ENCODE measurements around the gene INPP5A. TPM values are rescaled to one million over a fixed set of nuclear protein-coding genes. Genes with fewer than 3 reads are reported as not detected.

The INPP5A gene
- total RNA-seq, 1 donor from 2014 or later, result 29.5 TPM

GRCh38 chr10:132605390-132605789, 67.8 kb downstream of the INPP5A start:
- DNase-seq (ENCODE audit: low read depth) (no peak), FAIRE-seq (no peak)
- Histone ChIP-seq H3K4me3 (ENCODE audit: low read depth, low read length) (no peak overlapping the region), H3K36me3 (ENCODE audit: control insufficient read depth, insufficient read depth, low read length) (no peaks in the 10 kb centered on the region), H3K27me3 (ENCODE audit: control insufficient read depth, insufficient read depth, low read length) (no peaks in the 10 kb centered on the region)
- TF ChIP-seq, protein P1, sequence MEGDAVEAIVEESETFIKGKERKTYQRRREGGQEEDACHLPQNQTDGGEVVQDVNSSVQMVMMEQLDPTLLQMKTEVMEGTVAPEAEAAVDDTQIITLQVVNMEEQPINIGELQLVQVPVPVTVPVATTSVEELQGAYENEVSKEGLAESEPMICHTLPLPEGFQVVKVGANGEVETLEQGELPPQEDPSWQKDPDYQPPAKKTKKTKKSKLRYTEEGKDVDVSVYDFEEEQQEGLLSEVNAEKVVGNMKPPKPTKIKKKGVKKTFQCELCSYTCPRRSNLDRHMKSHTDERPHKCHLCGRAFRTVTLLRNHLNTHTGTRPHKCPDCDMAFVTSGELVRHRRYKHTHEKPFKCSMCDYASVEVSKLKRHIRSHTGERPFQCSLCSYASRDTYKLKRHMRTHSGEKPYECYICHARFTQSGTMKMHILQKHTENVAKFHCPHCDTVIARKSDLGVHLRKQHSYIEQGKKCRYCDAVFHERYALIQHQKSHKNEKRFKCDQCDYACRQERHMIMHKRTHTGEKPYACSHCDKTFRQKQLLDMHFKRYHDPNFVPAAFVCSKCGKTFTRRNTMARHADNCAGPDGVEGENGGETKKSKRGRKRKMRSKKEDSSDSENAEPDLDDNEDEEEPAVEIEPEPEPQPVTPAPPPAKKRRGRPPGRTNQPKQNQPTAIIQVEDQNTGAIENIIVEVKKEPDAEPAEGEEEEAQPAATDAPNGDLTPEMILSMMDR (IDR thresholded peaks at IDR 0.05; ENCODE audit: insufficient read depth, low read length, severe bottlenecking), result no peak

DNA sequence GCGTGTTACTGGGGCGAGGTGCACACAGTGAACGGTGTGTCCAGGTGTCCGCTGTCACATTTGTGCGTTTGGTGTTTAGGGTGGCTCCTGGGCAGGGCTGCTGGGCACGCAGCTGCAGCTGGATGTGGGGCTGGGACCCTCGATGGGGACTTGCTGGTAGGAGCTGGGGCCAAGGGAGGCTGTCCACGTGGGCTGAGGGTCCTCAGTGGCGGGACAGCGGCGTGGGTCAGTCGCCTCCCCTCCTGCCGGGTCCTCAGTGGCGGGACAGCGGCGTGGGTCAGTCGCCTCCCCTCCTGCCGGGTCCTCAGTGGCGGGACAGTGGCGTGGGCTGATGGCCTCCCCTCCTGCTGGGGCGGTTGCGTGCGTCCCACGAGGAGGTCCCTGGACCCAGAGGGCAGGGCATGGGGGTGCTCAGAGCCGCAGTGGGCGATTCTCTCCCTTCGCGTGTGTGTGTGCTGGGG, 68.5 kb downstream of the INPP5A start:
- DNase-seq (ENCODE audit: low read depth) (no peak), FAIRE-seq (no peak)
- Histone ChIP-seq H3K36me3 (ENCODE audit: control insufficient read depth, insufficient read depth, low read length) (no peaks in the 10 kb centered on the region), H3K27me3 (ENCODE audit: control insufficient read depth, insufficient read depth, low read length) (no peaks in the 10 kb centered on the region), H3K4me3 (ENCODE audit: low read depth, low read length) (no peak overlapping the region)
- TF ChIP-seq, protein P1 (IDR thresholded peaks at IDR 0.05; ENCODE audit: insufficient read depth, low read length, severe bottlenecking), result no peak

DNA sequence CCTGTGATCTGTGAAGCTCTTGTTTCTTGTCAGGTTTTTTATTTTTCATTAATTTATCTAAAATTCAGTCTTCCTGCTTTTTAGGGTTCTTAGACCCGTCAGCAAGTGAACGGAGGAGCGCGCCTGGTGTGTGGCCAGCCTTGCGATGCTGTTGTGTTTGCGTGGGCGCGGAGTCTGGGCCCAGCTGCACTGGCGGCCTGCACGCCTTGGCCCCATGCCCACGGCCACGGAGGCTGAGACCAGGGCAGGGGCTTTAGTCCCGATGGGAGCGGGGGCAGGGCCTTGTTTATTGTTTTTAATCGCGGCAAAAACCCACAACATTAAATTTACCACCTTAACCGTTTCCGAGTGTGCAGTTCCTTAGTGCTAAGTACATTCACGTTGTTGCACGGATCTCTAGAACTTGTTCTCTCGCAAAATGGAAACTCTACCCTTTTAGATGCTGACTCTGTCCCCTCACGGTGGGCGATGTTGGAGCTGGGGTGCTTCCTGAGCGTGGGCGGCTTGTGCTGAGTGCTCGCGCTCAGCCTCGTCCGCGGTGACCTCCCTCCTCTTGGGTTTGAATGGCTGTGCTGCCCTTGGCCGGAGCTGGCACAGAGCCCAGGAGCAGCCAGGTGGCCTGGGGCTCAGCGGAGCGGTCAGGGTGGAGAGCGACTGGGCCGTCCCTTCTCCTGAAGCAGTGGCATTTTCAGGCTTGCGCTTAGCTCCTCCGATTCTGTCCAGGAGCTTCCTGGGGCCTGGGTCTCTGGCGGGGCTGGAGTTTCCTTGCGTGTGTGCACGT, 69.1 kb downstream of the INPP5A start:
- FAIRE-seq (no peak), DNase-seq (ENCODE audit: low read depth) (no peak)
- Histone ChIP-seq H3K4me3 (ENCODE audit: low read depth, low read length) (no peak overlapping the region), H3K36me3 (ENCODE audit: control insufficient read depth, insufficient read depth, low read length) (no peaks in the 10 kb centered on the region), H3K27me3 (ENCODE audit: control insufficient read depth, insufficient read depth, low read length) (no peaks in the 10 kb centered on the region)
- TF ChIP-seq, protein P1 (IDR thresholded peaks at IDR 0.05; ENCODE audit: insufficient read depth, low read length, severe bottlenecking), result no peak

DNA sequence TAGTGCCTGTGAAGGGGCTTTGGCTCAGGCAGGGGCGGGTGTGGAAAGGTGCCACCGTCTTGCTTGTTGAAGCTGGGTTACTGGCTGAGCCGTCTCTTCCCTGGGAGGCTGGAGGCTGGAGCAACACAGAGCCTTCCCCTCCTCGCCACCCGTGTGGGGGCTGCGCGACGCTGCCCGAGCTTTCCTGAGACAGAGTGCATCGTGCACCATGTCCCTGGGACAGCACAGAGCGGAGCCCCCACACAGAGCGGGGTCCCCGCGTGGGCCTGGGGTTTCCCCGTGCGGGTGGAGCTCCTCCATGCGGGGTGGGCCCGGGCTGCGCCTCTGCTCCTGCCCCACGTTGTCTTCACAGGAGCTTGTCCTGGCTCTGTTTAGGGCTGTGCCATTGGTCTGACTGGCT, 69.9 kb downstream of the INPP5A start:
- H3K4me3 ChIP-seq (ENCODE audit: low read depth, low read length), result no peak overlapping the region
- no peaks in the 10 kb centered on the region for H3K27me3 ChIP-seq (ENCODE audit: control insufficient read depth, insufficient read depth, low read length)
- no peaks in the 10 kb centered on the region for H3K36me3 ChIP-seq (ENCODE audit: control insufficient read depth, insufficient read depth, low read length)
- no peak for FAIRE-seq
- TF ChIP-seq, protein P1 (IDR thresholded peaks at IDR 0.05; ENCODE audit: insufficient read depth, low read length, severe bottlenecking), result no peak
- no peak for DNase-seq (ENCODE audit: low read depth)

DNA sequence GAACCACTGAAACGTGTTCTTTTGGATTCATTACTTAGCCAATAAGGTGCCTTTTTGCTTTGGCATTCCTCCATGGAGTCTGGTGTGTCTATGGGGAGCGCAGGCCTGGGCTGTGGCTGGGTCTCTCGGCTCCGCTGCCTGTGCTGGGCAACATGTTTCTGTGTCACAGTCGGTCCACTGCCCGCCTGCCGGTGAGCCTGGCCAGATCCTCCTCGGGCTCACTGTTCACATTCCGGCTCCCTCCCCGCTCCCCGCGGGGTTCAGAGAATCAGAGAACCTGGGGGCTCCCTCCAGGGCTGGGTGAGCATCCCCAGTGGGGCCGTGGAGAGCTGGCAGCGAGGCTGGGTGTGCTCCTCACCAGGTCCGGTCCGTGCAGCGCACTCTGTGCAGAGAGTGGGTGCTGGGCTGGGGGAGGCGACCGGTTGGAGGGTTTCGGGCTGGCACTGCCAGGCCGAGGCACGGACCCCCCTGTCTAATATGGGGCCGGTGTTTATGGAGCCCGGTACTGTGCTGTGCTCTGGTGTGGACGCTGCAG, 70.4 kb downstream of the INPP5A start:
- TF ChIP-seq, protein P1 (IDR thresholded peaks at IDR 0.05; ENCODE audit: insufficient read depth, low read length, severe bottlenecking), result no peak
- no peaks in the 10 kb centered on the region for H3K36me3 ChIP-seq (ENCODE audit: control insufficient read depth, insufficient read depth, low read length)
- DNase-seq (ENCODE audit: low read depth), result no peak
- H3K4me3 ChIP-seq (ENCODE audit: low read depth, low read length), result no peak overlapping the region
- no peaks in the 10 kb centered on the region for H3K27me3 ChIP-seq (ENCODE audit: control insufficient read depth, insufficient read depth, low read length)
- FAIRE-seq, result no peak

All from bronchial epithelial cell (primary cell).